Ascending aorta (tissue), 2 donors: ENCODE data around the gene B4GALNT4. TPM values are rescaled to one million over a fixed set of nuclear protein-coding genes. Genes with fewer than 3 reads are reported as not detected.
A peak's percentile ranks its signal among the peaks of the same experiment; 100 is the strongest.

Experiments used
- DNase-seq, 2 donors: peaks; one replicate each; pipeline ENCODE4 v3.0.0-alpha.2; 2019; ENCODE audit warnings: low spot score in 2 of 2
- H3K27ac ChIP-seq, 2 donors: fragments of 200-600 bp; sonication (generic); one replicate each; pipeline ENCODE4 v1.5.1; 2016 to 2017; ENCODE audit warnings: mild to moderate bottlenecking in 1 of 2
- H3K27me3 ChIP-seq: fragments of 200-600 bp; sonication (generic); one replicate; pipeline ENCODE4 v1.5.1; 2017
- H3K36me3 ChIP-seq, 2 donors: fragments of 200-600 bp; sonication (generic); one replicate each; pipeline ENCODE4 v1.5.1; 2016
- H3K4me1 ChIP-seq, 2 donors: fragments of 200-600 bp; sonication (generic); one replicate each; pipeline ENCODE4 v1.5.1; 2016 to 2017; ENCODE audit warnings: mild to moderate bottlenecking in 1 of 2
- H3K4me3 ChIP-seq, 2 donors: fragments of 200-600 bp; sonication (generic); one replicate each; pipeline ENCODE4 v1.5.1; 2016 to 2017; ENCODE audit warnings: mild to moderate bottlenecking in 1 of 2
- H3K9me3 ChIP-seq, 2 donors: fragments of 200-600 bp; sonication (generic); one replicate each; pipeline ENCODE4 v1.5.1; 2016
- intact Hi-C: fragments of 100-400 bp; cut with DNase I; formaldehyde crosslinking; loops from one replicate; pipeline ENCODE4 v1.15.1; 2023
- total RNA-seq: library from RNA; depleted of rRNA; stranded (reverse); fragments of >200 nt; gene quantifications from one replicate; pipeline ENCODE4 v1.1.0, GENCODE V29; 2016
- TF ChIP-seq, protein P1 (sequence below), 3 experiments: fragments of 200-600 bp in 2 of 3; fragments of 450-650 bp in 1 of 3; sonication (generic) in 2 of 3; IDR thresholded peaks; one replicate each; pipeline ENCODE4 v1.5.1; 2016 to 2019; ENCODE audit warnings: antibody characterized with exemption in 3 of 3, mild to moderate bottlenecking in 1 of 3, moderate library complexity in 1 of 3

The B4GALNT4 gene
- total RNA-seq, 1 donor from 2014 or later, result not detected

DNA sequence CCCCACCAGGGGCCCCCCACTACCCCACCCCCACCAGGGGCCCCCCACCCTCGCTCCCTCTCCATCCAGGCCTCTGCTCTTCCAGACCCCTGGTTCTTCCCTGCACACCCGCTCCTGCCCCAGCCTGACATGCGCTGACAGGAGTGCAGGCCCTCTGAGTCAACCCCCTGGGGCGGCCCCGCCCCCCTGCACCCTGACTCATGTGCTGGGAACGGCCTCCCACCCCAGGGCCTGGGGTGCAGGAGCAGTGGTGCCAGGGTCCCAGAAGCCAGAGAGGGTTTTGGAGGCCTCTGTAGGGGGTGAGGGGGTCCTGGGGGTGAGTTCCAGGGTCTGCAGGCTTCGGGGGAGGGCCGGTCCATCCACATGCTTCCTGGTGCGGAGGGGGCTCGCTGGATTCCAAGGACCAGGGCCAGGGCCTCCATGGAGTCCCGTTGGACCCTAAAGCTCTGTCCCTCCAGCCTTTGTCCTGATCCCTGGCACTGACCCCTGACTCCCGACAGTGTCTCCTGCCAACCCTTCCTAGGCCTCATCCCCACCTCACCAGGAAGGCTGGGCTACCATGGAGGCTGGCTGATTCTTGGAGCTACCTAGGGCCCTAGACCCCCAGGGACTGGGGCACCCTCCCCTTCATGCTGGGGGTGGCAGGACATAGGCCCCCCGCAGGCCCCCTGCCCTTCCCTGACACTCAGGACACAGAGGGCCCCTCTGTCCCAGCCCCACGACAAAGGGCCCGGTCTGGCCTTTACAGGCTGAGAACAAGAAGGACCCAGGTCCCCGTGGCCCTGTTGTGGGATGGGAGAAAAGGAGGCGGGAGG is 24.1 kb downstream of the B4GALNT4 start:
- Histone ChIP-seq H3K9me3 (no peaks in the 10 kb centered on the region), H3K27ac (no peak overlapping the region), H3K4me3 (no peak overlapping the region), H3K36me3 (no peaks in the 10 kb centered on the region), H3K27me3 (peaks cover 5% of the 10 kb centered on the region), H3K4me1 (peaks cover 4 to 8% of the 10 kb centered on the region in 2 donors)
- DNase-seq, result no peak
- TF ChIP-seq, protein P1, sequence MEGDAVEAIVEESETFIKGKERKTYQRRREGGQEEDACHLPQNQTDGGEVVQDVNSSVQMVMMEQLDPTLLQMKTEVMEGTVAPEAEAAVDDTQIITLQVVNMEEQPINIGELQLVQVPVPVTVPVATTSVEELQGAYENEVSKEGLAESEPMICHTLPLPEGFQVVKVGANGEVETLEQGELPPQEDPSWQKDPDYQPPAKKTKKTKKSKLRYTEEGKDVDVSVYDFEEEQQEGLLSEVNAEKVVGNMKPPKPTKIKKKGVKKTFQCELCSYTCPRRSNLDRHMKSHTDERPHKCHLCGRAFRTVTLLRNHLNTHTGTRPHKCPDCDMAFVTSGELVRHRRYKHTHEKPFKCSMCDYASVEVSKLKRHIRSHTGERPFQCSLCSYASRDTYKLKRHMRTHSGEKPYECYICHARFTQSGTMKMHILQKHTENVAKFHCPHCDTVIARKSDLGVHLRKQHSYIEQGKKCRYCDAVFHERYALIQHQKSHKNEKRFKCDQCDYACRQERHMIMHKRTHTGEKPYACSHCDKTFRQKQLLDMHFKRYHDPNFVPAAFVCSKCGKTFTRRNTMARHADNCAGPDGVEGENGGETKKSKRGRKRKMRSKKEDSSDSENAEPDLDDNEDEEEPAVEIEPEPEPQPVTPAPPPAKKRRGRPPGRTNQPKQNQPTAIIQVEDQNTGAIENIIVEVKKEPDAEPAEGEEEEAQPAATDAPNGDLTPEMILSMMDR (IDR thresholded peaks at IDR 0.05), result no peak
- intact Hi-C loops, result no loop called here

DNA sequence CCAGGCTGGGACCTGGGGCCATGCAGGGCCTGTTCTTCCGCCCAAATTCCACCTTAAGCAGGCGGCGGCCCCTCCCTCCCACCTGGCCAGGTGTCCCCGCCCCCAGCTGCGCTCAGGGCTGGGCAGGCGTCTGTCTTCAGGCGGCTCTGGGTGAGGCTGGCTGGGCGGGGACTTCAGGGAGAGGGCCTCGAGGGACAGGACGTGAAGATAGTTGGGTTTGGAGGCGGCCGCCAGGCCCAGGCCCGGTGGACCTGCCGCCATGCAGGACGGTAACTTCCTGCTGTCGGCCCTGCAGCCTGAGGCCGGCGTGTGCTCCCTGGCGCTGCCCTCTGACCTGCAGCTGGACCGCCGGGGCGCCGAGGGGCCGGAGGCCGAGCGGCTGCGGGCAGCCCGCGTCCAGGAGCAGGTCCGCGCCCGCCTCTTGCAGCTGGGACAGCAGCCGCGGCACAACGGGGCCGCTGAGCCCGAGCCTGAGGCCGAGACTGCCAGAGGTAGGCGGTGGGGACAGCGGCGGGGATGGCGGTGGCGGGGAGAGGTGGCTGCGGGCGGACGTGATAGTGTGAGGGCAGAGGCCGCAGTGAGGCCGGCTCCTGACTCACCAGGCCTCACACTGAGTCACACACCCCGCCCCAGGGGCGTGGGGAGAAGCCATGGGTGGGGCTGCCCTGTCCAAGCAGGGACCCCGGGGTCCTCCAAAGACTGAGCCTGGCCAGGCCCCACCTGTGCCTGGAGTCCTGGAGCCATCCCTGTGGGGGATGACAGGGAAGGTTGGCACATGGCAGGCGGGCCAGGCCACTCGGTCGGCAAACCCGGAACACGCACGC is 24.9 kb downstream of the B4GALNT4 start, which contains the start of gene PKP3:
TSS of gene PKP3 (plus strand) at position 176 of the 824 bp plus-strand sequence. CDS start at position 260, 84 bp downstream.
- no peak within 1 kb of the TSS for H3K4me3 ChIP-seq
- DNase-seq, result no peak
- H3K27me3 ChIP-seq, result peaks cover 9% of the 10 kb centered on the region
- H3K4me1 ChIP-seq, result peaks cover 4 to 8% of the 10 kb centered on the region in 2 donors
- no peak within 1 kb of the TSS for H3K27ac ChIP-seq
- intact Hi-C loops, result no loop called here
- H3K36me3 ChIP-seq, result no peaks in the 10 kb centered on the region
- TF ChIP-seq, protein P1 (IDR thresholded peaks at IDR 0.05), result no peak
- no peaks in the 10 kb centered on the region for H3K9me3 ChIP-seq

DNA sequence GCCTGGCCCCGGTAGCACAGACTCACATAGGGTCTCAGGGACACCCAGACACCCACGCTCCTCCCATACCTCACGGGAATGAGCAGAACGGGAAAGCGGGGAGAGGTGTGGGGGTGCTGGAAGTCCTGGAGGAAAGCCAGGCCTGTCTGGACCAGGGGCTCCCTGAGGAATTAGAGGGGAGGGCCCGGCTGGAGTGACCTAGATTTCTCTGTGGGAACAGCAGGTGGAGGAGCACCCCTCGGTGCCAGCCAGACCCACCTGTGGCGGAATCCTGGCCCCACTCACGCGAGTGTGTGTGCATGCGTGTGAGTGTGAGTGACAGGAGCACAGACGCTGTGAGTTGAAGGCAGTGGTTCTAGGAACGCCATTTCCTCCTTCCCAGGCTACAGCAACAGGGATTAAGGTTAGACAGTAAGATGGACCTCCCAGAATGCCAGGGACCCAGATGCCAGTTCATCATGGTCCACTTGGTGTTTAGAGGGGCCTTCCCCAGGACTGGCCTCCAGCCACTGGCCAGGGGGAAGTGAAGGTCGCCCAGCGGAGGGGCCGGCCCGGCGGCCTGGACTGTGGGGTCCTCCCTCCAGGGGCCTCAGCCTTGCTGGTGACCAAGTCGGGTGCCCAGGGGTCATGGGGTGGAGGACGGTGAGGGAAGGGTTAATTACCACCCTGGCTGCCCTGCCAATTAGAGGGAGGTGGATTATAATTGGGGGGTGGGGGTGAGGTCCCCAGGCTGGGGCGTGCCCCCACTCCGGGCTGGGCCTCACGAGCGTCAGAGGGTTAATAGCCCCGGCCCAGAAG is 25.8 kb downstream of the B4GALNT4 start:
- H3K27me3 ChIP-seq, result peaks cover 14% of the 10 kb centered on the region
- intact Hi-C loops, result no loop called here
- no peak for DNase-seq

DNA sequence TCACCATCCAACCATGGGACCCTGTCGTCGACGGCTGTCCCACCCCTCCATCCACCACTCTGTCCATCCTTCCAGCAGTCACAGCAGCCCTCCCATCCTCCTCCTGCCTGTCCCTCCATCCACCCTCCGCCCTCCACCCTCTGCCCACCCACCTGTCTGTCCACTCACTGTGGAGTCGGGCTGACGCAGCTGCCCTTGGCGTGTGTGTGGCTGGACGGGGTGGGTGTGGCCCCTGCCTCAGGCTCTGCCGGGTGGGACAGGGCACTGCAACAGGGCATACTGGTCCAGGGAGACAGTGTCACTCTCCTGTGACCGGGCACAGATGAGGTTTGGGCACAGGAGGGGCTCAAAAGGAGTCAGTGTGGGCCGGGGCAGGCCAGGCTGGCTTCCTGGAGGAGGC is 26.6 kb downstream of the B4GALNT4 start:
- peaks cover 19% of the 10 kb centered on the region for H3K27me3 ChIP-seq
- no peaks in the 10 kb centered on the region for H3K9me3 ChIP-seq
- H3K4me3 ChIP-seq, result no peak overlapping the region
- TF ChIP-seq, protein P1 (IDR thresholded peaks at IDR 0.05), result no peak
- intact Hi-C loops, result no loop called here
- H3K27ac ChIP-seq, result no peak overlapping the region
- H3K36me3 ChIP-seq, result no peaks in the 10 kb centered on the region
- no peak for DNase-seq
- peaks cover 4 to 8% of the 10 kb centered on the region in 2 donors for H3K4me1 ChIP-seq

More for the DNA sequence above, 25.8 kb downstream of the B4GALNT4 start:
- Histone ChIP-seq H3K4me1 (peaks cover 4 to 8% of the 10 kb centered on the region in 2 donors), H3K27ac (no peak overlapping the region), H3K9me3 (no peaks in the 10 kb centered on the region), H3K4me3 (no peak overlapping the region), H3K36me3 (no peaks in the 10 kb centered on the region)
- TF ChIP-seq, protein P1 (IDR thresholded peaks at IDR 0.05), result no peak

DNA sequence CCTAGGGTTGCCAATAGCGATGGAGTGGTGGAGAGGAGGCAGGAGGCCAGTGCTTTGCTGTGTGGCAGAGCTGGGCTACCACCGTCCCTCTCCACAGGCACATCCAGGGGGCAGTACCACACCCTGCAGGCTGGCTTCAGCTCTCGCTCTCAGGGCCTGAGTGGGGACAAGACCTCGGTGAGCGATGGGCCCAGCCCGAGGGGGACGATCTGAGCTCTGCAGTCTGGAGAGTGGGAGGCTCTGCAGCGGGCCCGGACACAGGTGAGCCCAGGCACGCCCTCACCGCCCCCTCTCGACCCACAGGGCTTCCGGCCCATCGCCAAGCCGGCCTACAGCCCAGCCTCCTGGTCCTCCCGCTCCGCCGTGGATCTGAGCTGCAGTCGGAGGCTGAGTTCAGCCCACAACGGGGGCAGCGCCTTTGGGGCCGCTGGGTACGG is 27.2 kb downstream of the B4GALNT4 start:
- Histone ChIP-seq H3K4me3 (peak overlapping the region; percentile 56 to 67), H3K27me3 (peaks cover 19% of the 10 kb centered on the region), H3K4me1 (peaks cover 4 to 8% of the 10 kb centered on the region in 2 donors), H3K27ac (no peak overlapping the region), H3K9me3 (no peaks in the 10 kb centered on the region), H3K36me3 (no peaks in the 10 kb centered on the region)
- DNase-seq, result no peak
- TF ChIP-seq, protein P1 (IDR thresholded peaks at IDR 0.05), result peak; percentile 8 to 19 (median 9)
- intact Hi-C loops, result no loop called here
